ENCODE measurements around the gene PRKACA. TPM values are rescaled to one million over a fixed set of nuclear protein-coding genes. Genes with fewer than 3 reads are reported as not detected.

The PRKACA gene
- total and polyA plus RNA-seq, 3 experiments from 2014 or later = 1.5 to 81.0 (median 77.3) TPM

- ChIA-PET POLR2A (interaction anchor here (0.9 to 1.7 kb wide), 6 partner anchors 11 to 75 kb away, joined by 3 to 6 read pairs (median 4); partner anchors contain the start of genes ASF1B, IL27RA, PRKACA and RFX1), CTCF (interaction anchor here (0.6 to 6.6 kb wide), 6 partner anchors 9 to 267 kb away, joined by 3 to 38 read pairs (median 6); partner anchors contain the start of genes ASF1B and MISP3)
- H3K4me3 ChIP-seq (ENCODE audit: low read length) = peak overlapping the region; percentile 84
- peaks cover 0 to 7% (median 0%) of the 10 kb centered on the region in 3 donors for H3K36me3 Mint-ChIP-seq
- H3K9me3 Mint-ChIP-seq = no peaks in the 10 kb centered on the region
- H3K4me1 Mint-ChIP-seq = peaks cover 14 to 29% (median 20%) of the 10 kb centered on the region in 3 donors
- no peaks in the 10 kb centered on the region for H3K27me3 Mint-ChIP-seq
- peak overlapping the region; percentile 82 to 98 (median 96) for H3K27ac Mint-ChIP-seq
- H3K9me3 ChIP-seq (ENCODE audit: low read length) = no peaks in the 10 kb centered on the region
- no peaks in the 10 kb centered on the region for H3K36me3 ChIP-seq (ENCODE audit: insufficient read depth, low read length)
- H3K4me1 ChIP-seq (ENCODE audit: insufficient read depth, low read length) = peaks cover 18% of the 10 kb centered on the region
- H3K27ac ChIP-seq (ENCODE audit: low read depth, low read length) = peak overlapping the region; percentile 87
- H3K4me3 Mint-ChIP-seq = peak overlapping the region; percentile 84 to 96 (median 94)
- no peaks in the 10 kb centered on the region for H3K27me3 ChIP-seq (ENCODE audit: insufficient read depth, low read length, poor library complexity, severe bottlenecking)
- DNase-seq = peak; percentile 97 to 100 (median 99)
These were observed 36.4 kb downstream of the PRKACA start for GRCh38 chr19:14080887-14081796.

- Mint-ChIP-seq H3K9me3 (no peaks in the 10 kb centered on the region), H3K4me3 (no peak overlapping the region), H3K36me3 (peaks cover 0 to 10% (median 0%) of the 10 kb centered on the region in 3 donors), H3K27ac (no peak overlapping the region), H3K4me1 (peaks cover 28 to 48% (median 28%) of the 10 kb centered on the region in 3 donors), H3K27me3 (no peaks in the 10 kb centered on the region)
- CTCF ChIA-PET = interaction anchor here (1.5 to 2.0 kb wide), 2 partner anchors 30 to 37 kb away, joined by 3 to 6 read pairs; no protein-coding TSS in a partner anchor
- H3K36me3 ChIP-seq (ENCODE audit: insufficient read depth, low read length) = no peaks in the 10 kb centered on the region
- no peak overlapping the region for H3K4me3 ChIP-seq (ENCODE audit: low read length)
- no peaks in the 10 kb centered on the region for H3K9me3 ChIP-seq (ENCODE audit: low read length)
- no peak overlapping the region for H3K27ac ChIP-seq (ENCODE audit: low read depth, low read length)
- H3K4me1 ChIP-seq (ENCODE audit: insufficient read depth, low read length) = peaks cover 36% of the 10 kb centered on the region
- no peaks in the 10 kb centered on the region for H3K27me3 ChIP-seq (ENCODE audit: insufficient read depth, low read length, poor library complexity, severe bottlenecking)
- POLR2A ChIA-PET = interaction anchor here (0.6 to 0.7 kb wide), 4 partner anchors 229 to 1287 kb away, joined by 3 to 13 read pairs (median 6); no protein-coding TSS in a partner anchor
- DNase-seq = no peak
These were observed 39.2 kb downstream of the PRKACA start for GRCh38 chr19:14078411-14078810.

GRCh38 chr19:14073925-14074838, 43.4 kb downstream of the PRKACA start:
- DNase-seq = peak in 1 of 5 donors; percentile 28
- H3K4me3 ChIP-seq (ENCODE audit: low read length) = peak overlapping the region; percentile 73
- CTCF ChIA-PET = interaction anchor here (0.7 to 6.6 kb wide), 17 partner anchors 8 to 342 kb away, joined by 3 to 67 read pairs (median 4); partner anchors contain the start of genes ASF1B, C19orf67, NANOS3 and PALM3
- no peaks in the 10 kb centered on the region for H3K27me3 ChIP-seq (ENCODE audit: insufficient read depth, low read length, poor library complexity, severe bottlenecking)
- H3K9me3 ChIP-seq (ENCODE audit: low read length) = no peaks in the 10 kb centered on the region
- H3K36me3 ChIP-seq (ENCODE audit: insufficient read depth, low read length) = no peaks in the 10 kb centered on the region
- POLR2A ChIA-PET = interaction anchor here (0.5 to 3.6 kb wide), 6 partner anchors 13 to 193 kb away, joined by 3 to 15 read pairs (median 5); partner anchors contain the start of genes ASF1B and RFX1
- peak overlapping the region; percentile 64 for H3K27ac ChIP-seq (ENCODE audit: low read depth, low read length)
- Mint-ChIP-seq H3K4me3 (peak overlapping the region; percentile 91 to 94 (median 93)), H3K36me3 (peaks cover 0 to 4% (median 0%) of the 10 kb centered on the region in 3 donors), H3K4me1 (peaks cover 7 to 29% (median 15%) of the 10 kb centered on the region in 3 donors), H3K9me3 (no peaks in the 10 kb centered on the region), H3K27ac (peak overlapping the region; percentile 78 to 98 (median 88)), H3K27me3 (no peaks in the 10 kb centered on the region)
- peaks cover 33% of the 10 kb centered on the region for H3K4me1 ChIP-seq (ENCODE audit: insufficient read depth, low read length)

GRCh38 chr19:14073261-14073924, 44.2 kb downstream of the PRKACA start:
- ChIA-PET POLR2A (interaction anchor here (0.5 to 3.6 kb wide), 6 partner anchors 14 to 194 kb away, joined by 3 to 15 read pairs (median 4); partner anchors contain the start of genes ASF1B and RFX1), CTCF (interaction anchor here (0.5 to 6.6 kb wide), 22 partner anchors 9 to 342 kb away, joined by 3 to 67 read pairs (median 4); partner anchors contain the start of genes ASF1B, C19orf67, NANOS3 and PALM3)
- Histone ChIP-seq H3K9me3 (ENCODE audit: low read length) (no peaks in the 10 kb centered on the region), H3K4me1 (ENCODE audit: insufficient read depth, low read length) (peaks cover 33% of the 10 kb centered on the region), H3K27ac (ENCODE audit: low read depth, low read length) (peak overlapping the region; percentile 64), H3K36me3 (ENCODE audit: insufficient read depth, low read length) (no peaks in the 10 kb centered on the region), H3K27me3 (ENCODE audit: insufficient read depth, low read length, poor library complexity, severe bottlenecking) (no peaks in the 10 kb centered on the region), H3K4me3 (ENCODE audit: low read length) (peak overlapping the region; percentile 73)
- H3K27me3 Mint-ChIP-seq = no peaks in the 10 kb centered on the region
- peak overlapping the region; percentile 91 to 94 (median 93) for H3K4me3 Mint-ChIP-seq
- peak; percentile 68 to 85 (median 80) for DNase-seq
- H3K4me1 Mint-ChIP-seq = peaks cover 7 to 29% (median 15%) of the 10 kb centered on the region in 3 donors
- peak overlapping the region in 7 of 8 donors; percentile 78 to 98 (median 88) for H3K27ac Mint-ChIP-seq
- no peaks in the 10 kb centered on the region for H3K9me3 Mint-ChIP-seq
- H3K36me3 Mint-ChIP-seq = peaks cover 0 to 4% (median 0%) of the 10 kb centered on the region in 3 donors

- H3K4me1 ChIP-seq (ENCODE audit: insufficient read depth, low read length) = peaks cover 33% of the 10 kb centered on the region
- Mint-ChIP-seq H3K9me3 (no peaks in the 10 kb centered on the region), H3K36me3 (peaks cover 0 to 4% (median 0%) of the 10 kb centered on the region in 3 donors), H3K4me3 (peak within 1 kb of the TSS; percentile 91 to 94 (median 93)), H3K27me3 (no peaks in the 10 kb centered on the region), H3K27ac (peak within 1 kb of the TSS in 7 of 8 donors; percentile 36 to 93 (median 78)), H3K4me1 (peaks cover 7 to 29% (median 15%) of the 10 kb centered on the region in 3 donors)
- H3K9me3 ChIP-seq (ENCODE audit: low read length) = no peaks in the 10 kb centered on the region
- H3K4me3 ChIP-seq (ENCODE audit: low read length) = peak within 1 kb of the TSS; percentile 73
- no peaks in the 10 kb centered on the region for H3K36me3 ChIP-seq (ENCODE audit: insufficient read depth, low read length)
- no peaks in the 10 kb centered on the region for H3K27me3 ChIP-seq (ENCODE audit: insufficient read depth, low read length, poor library complexity, severe bottlenecking)
- peak within 1 kb of the TSS; percentile 64 for H3K27ac ChIP-seq (ENCODE audit: low read depth, low read length)
- ChIA-PET CTCF (interaction anchor here (0.5 to 6.6 kb wide), 19 partner anchors 10 to 431 kb away, joined by 3 to 67 read pairs (median 6); partner anchors contain the start of genes ASF1B, C19orf67, NANOS3 and PALM3), POLR2A (interaction anchor here (0.5 to 3.6 kb wide), 4 partner anchors 44 to 193 kb away, joined by 3 to 15 read pairs (median 4); partner anchors contain the start of genes ASF1B and RFX1)
- DNase-seq = peak in 1 of 5 donors; percentile 28
These were observed 44.9 kb downstream of the PRKACA start, which contains the start of gene MISP3 for GRCh38 chr19:14072535-14073260. Gene MISP3, plus strand, starts transcription at chr19:14072786. Its CDS starts 524 bp downstream, at chr19:14073310.

GRCh38 chr19:14070268-14071050, 47.1 kb downstream of the PRKACA start:
- ChIA-PET CTCF (interaction anchor here (0.7 to 6.6 kb wide), 11 partner anchors 11 to 195 kb away, joined by 3 to 67 read pairs (median 7); partner anchors contain the start of genes C19orf67 and PALM3), POLR2A (interaction anchor here (0.6 to 3.6 kb wide), 4 partner anchors 22 to 188 kb away, joined by 3 to 17 read pairs (median 10); partner anchors contain the start of gene ASF1B)
- no peak for DNase-seq
- Mint-ChIP-seq H3K4me3 (peak overlapping the region in 5 of 7 donors; percentile 5 to 81 (median 27)), H3K27me3 (peaks cover 0 to 2% of the 10 kb centered on the region in 2 donors), H3K9me3 (no peaks in the 10 kb centered on the region), H3K27ac (no peak overlapping the region), H3K4me1 (peaks cover 7 to 29% (median 15%) of the 10 kb centered on the region in 3 donors), H3K36me3 (peaks cover 0 to 4% (median 0%) of the 10 kb centered on the region in 3 donors)
- peaks cover 31% of the 10 kb centered on the region for H3K4me1 ChIP-seq (ENCODE audit: insufficient read depth, low read length)
- no peak overlapping the region for H3K27ac ChIP-seq (ENCODE audit: low read depth, low read length)
- no peaks in the 10 kb centered on the region for H3K27me3 ChIP-seq (ENCODE audit: insufficient read depth, low read length, poor library complexity, severe bottlenecking)
- H3K36me3 ChIP-seq (ENCODE audit: insufficient read depth, low read length) = no peaks in the 10 kb centered on the region
- no peak overlapping the region for H3K4me3 ChIP-seq (ENCODE audit: low read length)
- no peaks in the 10 kb centered on the region for H3K9me3 ChIP-seq (ENCODE audit: low read length)
